ENCODE results near the gene TNFRSF18.

The TNFRSF18 gene

DNA sequence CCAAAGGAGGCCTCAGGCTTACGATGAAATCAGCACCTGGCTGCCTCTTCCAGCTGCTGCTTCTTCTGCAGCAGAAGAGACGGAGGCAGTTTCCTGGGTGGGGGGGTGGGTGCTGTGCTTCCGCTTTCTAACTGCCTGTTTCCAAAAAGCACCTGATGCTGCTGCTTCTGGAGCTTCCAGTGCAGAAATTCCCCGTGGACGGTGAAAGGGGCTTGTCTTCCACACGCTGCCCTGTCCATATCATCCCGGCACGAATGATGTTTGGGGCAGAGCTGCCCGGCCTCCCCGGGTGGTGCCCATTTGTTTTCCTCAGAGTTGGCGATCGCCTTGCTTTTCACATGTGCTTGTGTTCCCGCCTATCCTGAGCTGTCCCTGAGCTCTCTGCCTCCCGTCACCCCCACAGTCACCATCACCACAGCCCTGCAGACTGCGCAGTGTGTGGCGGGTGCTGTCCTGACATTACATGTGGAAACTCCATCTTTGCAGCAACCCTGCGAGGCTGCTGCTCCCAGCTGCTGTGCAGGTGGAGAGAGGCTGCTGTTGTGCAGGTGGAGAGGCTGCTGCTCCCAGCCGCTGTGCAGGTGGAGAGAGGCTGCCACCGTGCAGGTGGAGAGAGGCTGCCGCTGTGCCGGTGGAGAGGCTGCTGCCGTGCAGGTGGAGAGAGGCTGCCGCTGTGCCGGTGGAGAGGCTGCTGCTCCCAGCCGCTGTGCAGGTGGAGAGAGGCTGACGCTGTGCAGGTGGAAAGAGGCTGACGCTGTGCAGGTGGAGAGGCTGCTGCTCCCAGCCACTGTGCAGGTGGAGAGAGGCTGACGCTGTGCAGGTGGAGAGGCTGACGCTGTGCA, 30.9 kb downstream of the TNFRSF18 start:
- DNase-seq: no peak

DNA sequence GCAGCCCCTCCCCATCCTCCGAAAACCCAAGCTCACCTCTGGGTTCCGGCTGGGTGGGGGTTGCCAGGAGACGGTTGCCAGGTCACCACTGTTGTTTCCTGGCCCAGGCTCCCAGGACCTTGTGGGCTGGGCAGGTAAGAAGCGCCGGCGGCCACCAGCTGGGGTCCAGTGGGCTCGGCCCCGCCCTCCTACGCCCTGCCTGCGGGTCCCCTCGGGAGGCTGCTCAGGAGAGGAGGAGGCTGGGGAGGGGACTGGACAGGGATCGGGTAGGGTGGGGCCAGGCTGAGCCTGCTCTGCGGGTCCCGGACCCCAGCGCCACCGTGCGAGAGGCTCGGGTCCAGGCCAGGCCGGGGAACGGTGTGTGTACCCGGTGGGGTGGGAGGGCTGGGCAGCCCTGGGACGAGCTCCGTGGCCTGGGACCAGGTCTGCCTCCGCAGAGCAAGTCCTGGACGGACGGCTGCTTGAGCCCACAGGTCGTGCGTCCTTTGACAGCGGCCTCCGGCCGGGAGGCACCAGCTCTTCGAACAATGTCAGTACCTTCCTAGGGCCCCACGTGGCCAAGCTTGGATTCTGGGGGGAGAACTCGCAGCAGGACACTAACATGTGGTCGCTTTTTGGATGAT, 32.5 kb downstream of the TNFRSF18 start, which contains the start of gene TTLL10:
TSS of gene TTLL10 (plus strand) at position 88 of the 623 bp plus-strand sequence. CDS start 5,336 bp downstream, outside the sequence.
- no peak for DNase-seq

- no peak for DNase-seq
Measured at GRCh38 chr1:1173061-1173792, 33.2 kb downstream of the TNFRSF18 start.

DNA sequence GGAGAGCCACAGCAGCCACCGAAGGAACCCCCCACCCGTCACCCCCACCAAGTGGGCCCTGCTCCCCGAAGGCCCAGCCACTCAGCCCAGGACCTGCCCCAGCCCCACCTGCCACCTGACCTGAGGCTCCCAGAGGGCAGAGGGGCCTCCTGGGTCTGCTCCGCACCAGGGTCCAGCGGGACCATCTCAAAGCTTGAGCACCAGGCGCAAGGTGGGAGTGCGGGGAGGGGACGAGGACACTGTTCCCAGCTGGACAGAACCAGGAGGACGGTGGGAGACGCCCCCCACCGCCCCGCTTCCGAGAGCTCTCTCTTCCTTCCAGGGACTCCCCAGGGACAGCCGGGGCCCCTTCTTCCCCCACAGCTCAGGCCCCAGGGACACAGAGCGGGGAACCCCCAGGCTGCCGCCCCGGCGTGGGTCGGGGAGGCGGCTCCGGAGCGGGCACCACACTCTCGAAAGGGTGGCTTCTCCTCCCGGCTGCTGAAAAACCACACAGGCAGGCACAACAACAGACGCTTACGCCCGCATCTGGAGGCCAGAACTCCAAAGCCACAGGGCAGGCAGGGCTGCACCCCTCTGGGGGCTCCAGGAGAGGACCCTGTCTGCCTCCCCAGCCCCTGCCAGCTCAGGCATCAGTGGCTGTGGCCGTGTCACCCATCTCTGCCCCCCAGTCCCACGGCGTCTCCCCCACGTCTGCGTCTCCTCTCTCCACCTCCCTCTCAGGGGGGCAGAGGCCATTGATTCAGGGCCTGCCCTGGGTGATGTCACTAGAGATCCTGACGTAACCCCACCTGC, 34.6 kb downstream of the TNFRSF18 start:
- DNase-seq: no peak

DNA sequence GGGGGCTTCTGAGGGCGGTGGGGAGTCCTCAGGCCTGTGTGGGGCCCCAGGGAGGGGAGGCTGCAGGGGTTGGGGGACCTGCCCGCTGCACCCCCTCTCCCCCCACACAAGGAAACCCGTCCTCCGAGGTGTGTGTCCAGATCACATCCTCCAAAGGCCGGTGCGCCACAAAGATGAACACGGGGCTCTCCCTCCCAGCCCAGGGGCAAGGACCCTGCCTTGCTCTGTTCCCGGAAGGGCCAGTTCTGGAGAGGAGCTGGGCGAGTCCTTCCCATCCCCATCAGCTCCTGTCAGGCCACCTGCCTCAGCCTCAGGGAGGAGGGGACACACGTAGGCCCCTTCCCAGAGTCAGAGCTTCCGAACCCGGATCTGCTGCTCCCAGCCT, 35.2 kb downstream of the TNFRSF18 start:
- no peak for DNase-seq

GRCh38 chr1:1170215-1171091, 35.9 kb downstream of the TNFRSF18 start:
- no peak for DNase-seq

DNA sequence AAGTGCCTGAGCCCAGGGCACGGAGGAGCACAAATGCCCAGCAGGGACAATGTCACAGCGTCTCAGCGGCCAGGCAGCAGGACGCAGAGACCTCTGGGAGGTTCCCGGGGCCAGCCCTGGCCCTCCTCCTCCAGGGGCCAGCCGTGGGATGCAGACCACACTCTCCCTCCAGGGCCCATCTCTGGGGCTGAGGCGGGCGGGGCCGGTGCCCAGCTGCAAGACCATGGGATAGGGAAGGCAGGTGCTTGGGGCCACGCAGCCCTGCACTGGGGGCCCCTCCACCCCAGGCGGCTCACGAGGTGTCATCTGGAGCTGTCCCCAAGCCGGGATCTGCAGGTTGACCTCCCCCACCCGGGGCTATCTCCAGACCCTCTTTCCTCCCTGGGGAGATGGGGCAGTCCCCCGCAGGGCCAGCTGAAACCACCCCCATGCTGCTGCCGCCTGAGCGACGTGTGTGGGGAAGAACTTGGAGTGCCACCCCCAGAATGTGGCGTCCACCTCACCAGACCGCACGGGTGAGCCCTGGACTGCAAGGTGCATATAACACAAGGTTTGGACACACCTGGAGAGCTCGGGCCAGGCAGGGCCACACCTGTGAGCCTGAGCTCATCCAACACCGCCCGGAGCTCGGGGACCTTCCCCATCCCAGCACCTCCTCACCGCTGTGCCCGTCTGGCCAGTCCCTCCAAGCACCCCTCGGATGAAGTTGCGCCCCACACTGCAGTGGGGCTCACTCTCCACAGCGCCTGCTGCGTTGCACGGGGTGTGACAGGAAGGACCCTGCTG, 36.8 kb downstream of the TNFRSF18 start:
- DNase-seq: no peak

DNA sequence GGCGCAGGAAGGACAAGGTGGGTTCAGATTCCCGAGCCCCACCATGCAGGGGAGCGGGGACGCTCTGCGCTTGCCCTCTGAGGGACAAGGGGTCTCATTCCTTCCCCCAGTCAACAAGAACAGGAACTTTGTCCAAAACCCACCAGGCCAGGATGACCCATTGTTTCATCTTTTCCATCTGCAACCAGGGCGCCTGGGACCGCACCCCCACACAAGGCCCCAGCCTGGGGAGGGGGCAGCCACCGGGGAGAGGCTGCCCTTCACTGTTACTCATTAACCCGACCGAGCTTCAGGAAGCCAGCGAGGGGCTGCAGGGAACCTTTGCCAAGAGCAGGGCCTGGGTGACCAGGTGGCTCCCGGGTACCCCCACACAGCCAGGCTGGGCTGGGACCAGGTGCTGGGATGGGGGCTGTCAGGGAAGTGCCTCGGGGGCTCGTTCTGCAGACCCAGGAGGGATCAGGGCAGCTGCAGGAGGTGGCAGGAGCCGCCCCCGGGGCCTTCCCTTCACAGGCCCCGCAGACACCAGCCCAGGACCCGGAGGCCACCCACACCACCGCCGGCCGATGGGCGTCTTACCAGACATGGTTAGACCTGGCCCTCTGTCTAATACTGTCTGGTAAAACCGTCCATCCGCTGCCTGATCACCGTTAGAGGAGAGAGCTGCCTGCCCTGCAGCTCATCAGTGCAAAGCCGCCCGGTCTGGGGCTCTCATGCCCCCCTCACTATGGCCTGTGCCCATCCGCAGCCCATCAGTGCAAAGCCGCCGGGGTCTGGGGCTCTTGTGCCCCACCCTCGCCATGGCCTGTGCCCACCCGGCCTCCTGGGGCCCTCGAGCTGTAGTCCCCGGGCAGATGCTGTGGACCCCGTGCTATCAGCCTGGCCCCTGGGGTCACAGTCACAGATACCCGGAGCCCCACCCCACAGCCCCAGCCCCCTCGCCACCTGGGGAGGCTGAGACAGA, 37.7 kb downstream of the TNFRSF18 start:
- DNase-seq: no peak

DNA sequence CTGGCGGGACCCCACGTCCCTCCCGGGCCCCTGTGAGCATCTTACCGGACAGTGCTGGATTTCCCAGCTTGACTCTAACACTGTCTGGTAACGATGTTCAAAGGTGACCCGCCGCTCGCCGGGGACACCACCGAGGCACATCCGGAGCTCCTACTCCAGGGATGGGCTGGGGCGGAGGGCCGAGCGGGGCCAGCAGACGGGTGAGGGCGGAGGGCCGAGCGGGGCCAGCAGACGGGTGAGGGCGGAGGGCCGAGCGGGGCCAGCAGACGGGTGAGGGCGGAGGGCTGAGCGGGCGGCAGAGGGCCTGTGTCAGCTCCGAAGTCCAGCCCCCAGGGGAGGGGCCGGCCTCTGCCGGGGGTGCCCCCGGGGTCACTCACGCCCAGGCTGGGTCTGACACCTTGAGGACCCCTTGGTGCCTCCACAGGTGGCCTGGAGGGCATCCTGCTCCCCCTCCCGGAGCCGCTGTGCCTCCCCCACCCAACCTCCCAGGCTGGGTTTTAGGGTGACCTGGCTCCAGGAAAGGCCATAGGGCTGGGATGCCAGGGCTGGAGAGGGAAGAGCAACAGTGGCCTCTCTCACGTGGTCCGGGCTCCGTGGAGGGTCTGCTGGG, 38.4 kb downstream of the TNFRSF18 start:
- no peak for DNase-seq

DNA sequence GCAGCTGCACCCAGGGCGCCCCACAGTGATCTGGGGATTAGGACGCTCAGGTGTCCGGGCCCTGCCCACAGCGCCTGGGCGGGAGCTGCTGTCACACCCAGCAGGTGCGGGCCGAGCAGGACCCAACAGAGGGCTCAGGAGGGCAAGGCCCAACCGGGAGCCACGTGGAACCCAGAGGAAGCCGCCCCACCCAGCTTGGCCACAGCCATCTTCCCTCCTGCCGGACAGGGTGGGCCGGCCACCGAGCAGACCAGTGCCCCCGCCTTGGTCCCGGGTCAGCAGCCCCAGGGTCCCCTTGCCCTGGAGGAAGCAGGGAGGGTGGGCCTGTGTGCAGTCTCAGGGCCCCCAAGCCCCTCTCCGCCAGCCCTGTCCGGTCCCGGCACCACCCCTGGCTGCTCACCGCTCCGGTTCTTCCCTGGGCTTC, 39.0 kb downstream of the TNFRSF18 start:
- no peak for DNase-seq

DNA sequence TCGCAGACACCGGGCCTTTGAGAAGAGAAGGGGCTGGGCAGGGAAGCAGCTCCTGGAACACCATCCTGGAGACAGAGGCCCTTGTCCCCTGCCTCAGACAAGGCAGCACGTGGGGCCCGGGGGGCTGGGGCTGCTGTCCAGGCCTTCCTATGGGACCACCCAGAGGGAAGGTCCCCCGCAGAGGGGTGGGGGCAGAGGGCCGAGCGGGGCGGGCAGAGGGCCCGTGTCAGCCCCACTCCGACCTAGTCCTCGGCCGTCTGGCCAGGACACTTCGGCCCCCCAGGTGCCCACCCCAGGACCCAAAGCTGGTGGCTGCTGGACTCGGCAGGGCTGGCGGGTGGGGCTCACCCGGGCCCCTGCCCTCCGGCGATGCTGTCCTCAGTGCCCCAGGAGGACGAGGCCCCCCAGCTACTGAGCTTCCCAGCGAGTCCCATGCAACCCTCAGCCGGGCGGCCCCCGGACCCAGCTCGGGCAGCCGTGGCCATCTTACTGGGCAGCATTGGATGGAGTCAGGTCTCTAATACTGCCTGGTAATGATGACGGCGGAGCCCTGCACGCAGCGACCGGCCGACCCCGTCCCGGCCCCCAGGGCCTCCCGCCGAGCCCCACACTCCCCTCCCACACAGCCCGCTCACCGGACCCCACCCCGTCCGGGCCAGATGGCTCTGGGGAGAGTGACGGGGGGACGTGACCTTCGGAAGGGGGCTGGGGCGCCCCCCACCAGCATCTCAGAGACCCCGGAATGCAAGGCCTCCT, 39.6 kb downstream of the TNFRSF18 start:
- no peak for DNase-seq

DNA sequence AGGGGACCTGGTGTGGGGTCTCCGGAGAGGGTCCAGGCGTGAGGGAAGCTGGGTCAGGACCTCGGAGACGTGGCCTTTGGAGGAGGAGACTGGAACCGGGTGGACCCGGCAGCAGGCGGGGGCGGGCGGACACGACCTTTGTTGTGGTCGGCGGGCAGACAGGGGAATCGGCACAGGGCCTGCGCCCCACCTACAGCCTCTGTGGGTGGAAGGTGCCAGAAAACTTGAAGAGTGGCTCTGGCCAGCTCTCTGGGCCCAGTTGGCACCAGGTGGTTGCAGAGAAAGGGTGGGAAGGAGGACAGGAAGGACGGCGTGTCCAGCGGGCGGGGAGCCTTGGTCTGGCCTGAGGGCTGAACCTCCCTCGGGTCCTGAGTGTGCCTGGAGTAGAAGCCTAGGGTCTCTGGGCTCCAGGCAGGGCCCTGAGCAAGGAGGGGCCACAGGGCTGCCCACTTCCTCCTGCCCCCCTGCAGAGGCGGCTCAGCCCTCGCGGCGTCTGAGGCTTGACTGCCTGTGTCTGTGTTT, 40.4 kb downstream of the TNFRSF18 start:
- no peak for DNase-seq

- DNase-seq: no peak
Measured at GRCh38 chr1:1165485-1165884, 40.9 kb downstream of the TNFRSF18 start.

DNA sequence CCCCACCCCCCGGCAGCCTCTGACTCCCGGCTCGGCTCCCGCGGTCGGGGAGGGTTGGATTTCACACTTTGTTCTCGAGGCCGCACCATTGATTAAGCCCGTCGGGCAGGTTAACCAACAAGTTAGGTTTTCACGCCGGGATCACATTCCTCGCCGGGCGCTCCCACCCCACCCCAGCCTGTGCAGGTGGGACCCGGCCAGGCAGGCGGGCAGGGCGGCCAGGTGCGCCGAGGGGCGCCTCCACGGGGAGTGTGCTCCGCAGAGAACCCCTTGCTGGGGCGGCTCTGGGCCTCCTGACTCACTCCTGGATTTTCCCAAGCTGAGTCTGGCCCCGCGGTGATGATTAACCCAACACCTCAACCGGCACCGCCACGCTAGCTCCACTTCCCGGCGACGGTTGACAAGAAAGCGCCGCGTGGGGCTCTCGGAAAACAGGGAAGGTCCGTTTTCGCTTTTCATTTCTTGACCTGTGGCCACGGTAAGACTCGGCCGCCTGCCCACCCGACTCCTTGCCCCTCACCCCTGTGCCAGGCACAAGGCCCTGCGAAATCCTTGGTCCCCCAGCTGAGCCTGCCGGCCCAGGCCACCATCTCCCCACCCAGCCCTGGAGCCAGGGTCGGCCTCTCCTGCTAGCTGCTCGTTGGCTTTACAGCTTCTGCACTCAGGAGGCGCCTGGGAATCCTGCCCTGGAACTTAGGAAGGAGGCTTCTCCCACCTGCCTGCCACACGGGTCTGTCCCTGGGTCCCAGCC, 41.5 kb downstream of the TNFRSF18 start:
- no peak for DNase-seq

- no peak for DNase-seq
Measured at GRCh38 chr1:1164361-1164700, 42.1 kb downstream of the TNFRSF18 start.

- no peak for DNase-seq
Measured at GRCh38 chr1:1163538-1164070, 42.8 kb downstream of the TNFRSF18 start.

Measured in activated naive CD4-positive, alpha-beta T cell treated with anti-CD3 and anti-CD28 coated beads, Interleukin-2, amount 50 U/mL, for 16 hours (primary cell).